GM04504 (cell line): ENCODE data around the gene DENR.
"Not testable (repeated sequence)": the region's sequence is repeated elsewhere in the genome, so short reads cannot be mapped to it uniquely, and the experiment has no call there.

Experiments
- DNase-seq: peaks from one replicate; pipeline ENCODE4 v3.0.0-alpha.2; 2012; ENCODE audit warnings: low read depth

Gene DENR

DNA sequence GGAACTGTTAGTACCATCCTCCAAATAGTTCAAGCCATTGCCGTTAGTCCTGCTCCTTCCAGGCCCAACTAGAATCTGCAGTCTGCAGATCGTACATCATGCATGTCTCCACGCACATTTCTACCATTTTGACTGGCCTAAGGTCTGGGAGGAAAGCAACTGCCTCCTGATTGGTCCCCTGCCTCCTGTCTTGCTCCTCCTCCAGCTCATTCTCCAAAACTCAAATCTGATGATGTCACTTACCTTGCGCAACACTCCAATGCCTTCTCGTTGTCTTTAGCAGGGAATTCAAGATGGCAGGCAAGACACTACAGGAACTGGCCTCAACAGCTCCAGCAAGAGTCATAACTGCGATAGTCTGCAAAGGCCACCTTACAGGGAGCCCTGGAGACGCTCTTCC is 12.3 kb upstream of the DENR start:
- no peak for DNase-seq

DNA sequence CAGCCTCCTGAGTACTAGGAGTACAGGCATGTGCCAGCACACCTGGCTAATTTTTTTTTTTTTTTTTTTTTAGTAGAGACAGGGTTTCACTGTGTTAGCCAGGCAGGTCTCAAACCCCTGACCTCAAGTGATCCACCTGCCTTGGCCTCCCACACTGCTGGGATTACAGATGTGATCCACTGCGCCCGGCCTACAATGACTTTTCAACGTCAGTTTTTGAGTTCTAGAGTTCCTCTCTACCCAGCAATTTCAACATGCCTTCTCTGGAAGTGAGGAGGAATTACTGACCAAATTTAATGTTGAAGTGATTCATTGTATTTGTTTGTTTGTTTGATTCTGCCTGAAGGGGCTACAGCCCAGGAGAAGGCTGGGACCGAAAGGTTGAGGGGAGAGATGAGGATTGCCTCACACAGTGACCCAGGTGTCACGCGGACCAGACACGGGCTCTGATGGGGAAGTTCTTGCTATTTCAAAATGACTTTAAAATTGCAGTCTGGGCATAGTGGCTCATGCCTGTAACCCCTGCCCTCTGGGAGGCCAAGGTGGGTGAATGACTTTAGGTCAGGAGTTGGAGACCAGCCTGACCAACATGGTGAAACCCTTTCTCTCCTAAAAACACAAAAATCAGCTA is 8.6 kb upstream of the DENR start:
- DNase-seq = no peak

DNA sequence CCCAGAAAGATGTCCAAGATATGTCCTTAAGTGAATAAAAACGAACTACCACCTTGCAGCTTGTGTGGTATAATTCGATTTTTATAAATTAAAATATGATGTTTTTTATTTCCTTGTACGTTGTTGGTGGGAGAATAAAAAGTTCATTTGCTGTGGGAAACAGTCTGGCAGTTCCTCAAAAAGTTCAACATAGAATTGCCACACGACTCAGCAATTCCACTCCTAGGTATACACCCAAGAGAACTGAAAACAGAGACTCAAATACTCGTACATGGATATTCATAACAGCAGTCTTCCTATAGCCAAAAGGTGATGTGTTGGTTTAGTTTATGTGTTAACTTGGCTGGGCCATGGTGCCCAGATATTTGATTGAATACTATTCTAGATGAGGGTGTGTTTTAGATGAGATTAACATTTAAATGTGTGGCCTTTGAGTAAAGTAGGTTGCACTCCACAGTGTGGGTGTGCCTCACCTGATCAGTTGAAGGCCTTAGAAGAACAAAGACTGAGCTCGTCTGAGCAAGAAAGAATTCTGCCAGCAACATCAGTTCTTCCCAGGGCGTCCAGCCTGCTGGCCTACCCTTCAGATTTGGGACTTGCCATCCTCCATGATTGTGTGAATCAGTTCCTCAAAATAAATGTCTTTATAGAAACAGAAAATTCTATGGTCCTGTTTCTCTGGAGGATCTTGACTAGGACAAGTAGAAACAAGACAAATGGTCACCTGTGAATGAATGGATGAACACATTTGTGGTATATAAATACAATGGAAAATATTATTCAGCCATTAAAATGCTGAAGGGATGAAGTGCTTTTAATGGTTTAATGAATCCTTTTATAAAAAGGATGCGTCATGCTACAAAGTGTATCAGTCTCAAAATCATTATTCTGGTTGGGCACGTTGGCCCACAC is 5.1 kb upstream of the DENR start:
- DNase-seq = no peak

DNA sequence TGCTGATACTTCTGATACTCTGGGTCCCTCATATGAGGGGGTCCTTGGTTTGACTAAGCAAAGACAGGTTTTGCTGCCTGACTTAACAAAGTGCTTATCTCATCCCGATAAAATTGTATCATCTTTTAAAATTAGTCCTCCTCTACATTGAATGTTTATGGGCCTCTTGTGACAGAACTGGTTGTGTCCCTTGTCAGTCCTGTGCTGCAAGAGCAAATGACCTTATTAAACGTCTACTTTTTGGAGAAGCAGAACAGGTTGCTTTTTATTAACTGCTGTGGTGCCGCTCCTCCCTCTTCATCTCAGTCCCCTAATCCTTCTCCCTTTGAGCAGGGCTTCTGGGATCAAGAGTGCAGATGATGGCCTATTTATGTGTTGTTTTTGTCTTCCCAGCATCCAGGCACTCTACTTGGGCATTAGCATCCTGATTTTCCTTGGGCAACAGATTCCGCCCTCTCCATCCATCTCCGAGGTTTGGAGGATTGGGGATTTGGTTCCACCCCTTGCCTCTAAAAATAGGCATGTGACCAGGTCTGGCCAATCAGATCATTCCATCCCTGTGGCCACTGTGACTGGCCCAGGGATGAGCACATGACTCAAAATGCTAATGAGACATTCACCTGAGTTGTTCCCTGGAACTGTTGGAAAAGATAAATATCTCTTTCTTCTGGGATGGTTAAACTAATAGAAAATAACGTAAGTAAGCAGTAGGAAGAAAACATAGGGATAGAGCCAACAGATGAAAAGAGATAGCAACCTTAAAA is 2.9 kb upstream of the DENR start:
- no peak for DNase-seq

DNA sequence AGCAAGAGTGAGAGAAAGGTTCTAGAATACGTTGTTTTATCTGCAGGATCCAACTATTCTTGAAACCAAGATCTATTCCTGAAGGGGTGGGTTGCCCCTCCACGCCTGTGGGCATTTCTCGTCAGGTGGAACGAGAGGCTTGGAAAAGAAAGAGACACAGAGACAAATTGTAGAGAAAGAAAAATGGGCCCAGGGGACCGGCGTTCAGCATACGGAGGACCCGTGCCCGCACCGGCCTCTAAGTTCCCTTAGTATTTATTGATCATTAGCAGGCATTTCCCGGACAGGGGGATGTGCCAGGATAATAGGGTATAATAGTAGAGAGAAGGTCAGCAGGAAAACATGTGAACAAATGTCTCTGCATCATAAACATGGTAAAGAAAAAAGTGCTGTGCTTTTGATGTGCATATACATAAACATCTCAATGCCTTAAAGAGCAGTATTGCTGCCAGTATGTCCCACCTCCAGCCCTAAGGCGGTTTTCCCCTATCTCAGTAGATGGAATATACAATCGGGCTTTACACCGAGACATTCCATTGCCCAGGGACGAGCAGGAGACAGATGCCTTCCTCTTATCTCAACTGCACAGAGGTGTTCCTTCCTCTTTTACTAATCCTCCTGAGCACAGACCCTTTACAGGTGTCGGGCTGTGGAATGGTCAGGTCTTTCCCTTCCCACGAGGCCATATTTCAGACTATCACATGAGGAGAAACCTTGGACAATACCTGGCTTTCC is 1.7 kb upstream of the DENR start:
- not testable (repeated sequence) for DNase-seq

DNA sequence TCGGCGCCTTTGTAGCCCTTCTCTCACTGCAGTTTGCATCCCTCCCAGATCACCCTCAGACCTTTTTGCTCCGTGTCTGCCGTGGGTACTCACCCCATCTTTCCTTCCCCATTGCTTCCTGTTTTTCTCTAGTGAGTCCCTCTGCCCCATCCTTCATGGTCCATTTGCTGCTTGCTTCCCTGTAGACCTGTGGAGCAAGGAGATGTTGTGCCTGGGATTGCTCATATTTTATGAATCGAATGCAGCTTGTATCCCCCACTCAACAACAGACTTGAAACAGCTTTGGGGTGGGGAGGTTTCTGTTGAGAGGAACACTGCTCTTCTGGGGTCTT is 661 bp downstream of the DENR start:
- no peak for DNase-seq

DNA sequence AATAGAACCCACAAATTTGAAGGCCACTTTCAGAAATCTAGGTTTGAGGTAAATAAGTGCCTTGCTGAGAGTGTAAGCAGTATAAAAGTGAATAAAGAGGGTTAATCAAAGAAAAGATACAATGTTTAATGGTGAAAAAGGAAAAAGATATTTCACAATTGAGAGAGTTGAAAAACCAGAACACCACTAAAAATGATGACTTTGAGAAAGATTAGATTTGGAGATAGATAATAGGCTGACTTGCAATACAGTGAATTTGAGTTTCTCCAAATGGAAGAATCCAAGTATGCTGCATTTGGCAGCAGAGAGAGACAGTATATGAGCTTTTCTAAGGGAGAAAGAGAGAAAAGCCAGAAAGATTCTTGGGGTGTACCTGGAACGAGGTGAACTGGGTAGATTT is 2.2 kb downstream of the DENR start:
- no peak for DNase-seq

DNA sequence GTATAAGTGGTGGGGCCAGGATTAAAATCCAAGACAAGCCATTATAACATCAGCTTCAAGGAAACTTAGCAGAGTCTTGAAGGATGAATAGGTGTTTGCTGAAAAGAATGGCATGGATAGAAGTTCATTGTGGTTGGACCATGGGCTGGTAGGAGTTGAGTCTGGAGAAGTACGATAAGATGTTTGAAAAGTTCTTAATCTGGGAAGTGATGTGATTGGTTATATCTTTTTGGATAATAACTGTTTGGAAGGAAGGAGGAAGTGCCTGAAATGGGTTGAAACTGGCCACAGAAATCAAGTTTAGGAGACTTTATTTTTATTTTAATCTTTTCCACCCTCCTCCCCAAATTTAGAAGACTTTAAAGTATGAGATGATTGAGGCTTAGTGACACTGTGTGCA is 4.9 kb downstream of the DENR start:
- no peak for DNase-seq

DNA sequence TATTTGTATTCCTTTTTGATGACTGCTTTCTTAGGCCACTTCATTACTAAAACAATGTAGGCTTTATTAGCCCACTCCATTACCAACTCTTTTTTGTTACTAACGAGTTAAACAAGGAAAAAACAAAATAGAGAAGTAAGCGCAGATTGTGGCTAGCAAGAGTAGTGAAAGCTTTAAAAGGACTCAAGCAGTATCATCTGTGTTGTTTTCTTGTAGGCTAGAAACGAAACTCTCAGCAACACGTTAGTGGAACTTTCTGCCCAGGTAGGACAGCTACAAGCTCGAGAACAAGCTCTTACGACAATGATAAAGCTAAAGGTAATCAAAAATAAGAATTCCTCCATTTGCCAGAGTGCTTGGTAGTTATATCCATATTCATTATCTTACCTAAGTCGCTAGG is 32.9 kb downstream of the DENR start:
- DNase-seq = no peak

DNA sequence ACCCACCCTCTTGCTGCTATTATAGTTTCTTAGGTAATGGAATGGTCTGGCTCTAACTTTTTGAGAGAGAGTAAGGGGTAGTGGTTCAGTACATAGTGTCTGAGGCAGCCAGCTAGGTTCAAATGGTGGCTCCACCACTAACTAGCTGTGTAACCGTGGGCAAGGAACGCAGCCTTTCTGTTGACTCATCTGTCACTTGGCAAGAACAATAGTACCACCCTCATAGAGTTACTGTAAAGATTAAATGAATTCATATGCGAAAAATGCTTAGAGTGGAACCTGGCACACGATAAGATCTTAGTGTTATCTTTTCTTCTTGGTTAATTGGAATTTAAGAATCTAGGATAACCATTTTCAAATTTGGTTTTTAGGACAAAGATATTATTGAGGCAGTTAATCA is 35.8 kb downstream of the DENR start:
- no peak for DNase-seq

DNA sequence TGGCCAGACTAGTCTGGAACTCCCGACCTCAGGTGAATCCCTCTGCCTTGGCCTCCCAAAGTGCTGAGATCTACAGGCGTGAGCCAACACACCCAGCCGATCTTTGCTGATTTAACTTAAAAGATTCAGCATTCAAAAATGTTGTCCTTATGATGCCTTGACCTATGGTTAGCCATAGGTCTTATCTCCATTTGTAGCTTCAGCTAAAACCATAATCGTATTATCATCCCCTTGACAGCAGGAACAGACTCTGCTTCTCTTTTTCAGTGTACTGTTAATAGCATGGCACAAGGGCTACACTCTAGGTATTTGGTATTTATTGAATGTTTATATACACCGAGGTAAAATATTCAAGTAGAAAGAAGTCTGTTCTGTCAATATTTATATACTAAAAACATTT is 37.0 kb downstream of the DENR start:
- DNase-seq = no peak

DNA sequence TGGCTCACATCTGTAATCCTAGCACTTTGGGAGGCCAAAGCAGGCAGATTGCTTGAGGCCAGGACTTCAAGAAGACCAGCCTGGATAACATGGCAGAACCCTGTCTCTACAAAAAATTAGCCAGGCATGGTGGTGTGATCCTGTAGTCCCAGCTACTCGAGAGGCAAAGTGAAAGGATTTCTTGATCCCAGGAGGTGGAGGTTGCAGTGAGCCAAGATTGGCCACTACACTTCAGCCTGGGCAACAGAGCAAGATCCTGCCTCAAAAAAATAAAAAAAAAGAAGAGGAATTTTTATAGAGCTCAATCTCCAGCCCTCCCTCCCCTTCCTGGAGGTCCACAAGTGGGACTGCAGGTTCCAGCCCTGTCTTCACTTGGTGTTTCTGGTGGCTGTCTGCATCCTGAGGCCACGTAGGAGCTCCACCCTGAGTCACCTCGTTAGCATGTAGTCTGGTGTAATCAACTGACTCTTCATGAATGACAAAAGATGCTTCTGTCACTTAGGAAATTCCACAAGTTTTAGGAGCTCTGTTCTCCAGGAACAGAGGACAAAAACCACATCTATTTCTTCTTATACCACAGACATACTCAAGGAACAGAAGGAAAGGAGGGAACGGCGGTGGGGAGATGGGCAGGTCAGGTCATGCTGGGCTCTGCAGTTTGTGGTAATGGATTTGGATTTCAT is 37.9 kb downstream of the DENR start:
- DNase-seq = peak; percentile 34

DNA sequence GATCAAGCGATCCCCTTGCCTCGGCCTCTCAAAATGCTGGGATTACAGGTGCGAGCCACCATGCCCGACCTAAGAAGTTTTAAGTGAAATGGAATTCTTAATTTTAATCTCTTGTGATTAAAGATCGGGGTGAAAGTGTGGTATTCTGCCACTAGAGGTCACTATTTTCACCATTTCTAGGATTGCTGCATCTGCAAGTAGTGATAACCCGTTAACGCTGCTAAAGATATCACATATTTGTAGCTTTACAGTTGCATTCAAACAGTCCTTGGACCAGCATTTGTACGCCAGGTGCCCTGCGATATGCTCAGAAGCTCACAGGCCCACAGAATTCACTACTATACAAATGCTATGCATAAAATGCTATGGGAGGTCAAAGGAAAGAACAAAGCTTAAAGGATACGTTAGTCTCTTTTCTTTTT is 41.1 kb downstream of the DENR start:
- no peak for DNase-seq

DNA sequence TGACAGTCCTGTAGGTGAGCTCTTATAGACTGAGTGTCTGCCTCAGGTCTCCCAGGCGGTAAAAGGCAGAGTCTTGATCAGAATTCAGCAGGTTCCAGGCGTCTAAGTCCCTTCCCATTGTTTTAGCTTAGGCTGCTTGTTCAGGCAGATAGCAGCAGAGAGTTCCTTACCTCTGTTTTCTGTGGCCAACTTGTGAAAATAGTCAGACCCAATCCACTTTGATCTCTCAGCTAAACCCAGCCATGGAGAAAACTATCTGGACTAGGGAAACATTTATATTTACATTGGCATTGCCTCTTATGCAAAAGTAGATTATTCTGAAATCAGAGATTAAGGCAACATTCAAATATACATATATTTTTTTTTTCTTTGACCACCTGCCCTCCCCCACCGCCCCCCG is 43.2 kb downstream of the DENR start:
- DNase-seq = no peak

DNA sequence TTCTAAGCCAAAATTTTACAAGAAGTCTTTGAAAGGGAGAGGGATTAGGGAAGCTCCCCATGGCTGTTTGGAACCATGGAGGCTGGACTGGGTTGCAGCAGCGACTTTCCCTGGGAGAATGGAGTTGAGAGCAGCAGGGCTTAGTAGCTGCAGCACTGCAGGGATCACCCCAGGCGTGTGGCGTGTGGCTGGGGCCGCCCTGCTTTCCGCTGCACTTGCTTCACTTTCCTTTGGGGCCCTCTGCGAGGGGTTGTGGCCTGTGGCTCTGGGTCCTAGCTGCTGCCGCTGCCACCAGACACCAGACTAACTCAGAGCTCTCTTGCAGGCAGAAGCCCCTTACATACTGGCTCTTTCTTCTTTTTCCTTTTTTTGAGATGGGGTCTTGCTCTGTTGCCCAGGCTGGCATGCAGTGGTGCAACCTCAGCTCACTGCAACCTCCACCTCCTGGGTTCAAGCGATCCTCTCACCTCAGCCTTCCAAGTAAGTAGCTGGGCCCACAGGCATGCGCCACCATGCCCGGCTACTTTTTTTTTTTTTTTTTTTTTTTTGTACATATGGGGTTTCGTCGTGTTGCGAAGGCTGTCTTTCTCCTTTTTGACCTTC is 47.1 kb downstream of the DENR start:
- no peak for DNase-seq

DNA sequence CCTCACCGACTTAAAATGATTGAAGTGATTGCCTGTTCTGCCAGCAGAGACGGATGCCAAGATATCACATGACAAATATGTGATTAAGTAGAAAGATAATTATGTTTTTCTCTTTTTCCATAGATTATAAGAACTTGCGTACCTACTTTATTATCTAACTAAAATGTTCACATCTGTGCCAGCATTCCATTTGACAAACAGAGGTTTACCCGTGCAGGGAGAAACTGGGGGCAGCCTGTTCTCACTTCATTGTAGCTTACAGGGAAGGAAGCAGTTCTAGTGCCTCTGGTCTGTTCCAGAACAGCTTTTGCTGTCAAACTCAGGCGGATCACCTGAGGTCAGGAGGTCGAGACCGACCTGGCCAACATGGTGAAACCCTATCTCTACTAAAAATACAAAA is 51.3 kb downstream of the DENR start:
- DNase-seq = no peak

DNA sequence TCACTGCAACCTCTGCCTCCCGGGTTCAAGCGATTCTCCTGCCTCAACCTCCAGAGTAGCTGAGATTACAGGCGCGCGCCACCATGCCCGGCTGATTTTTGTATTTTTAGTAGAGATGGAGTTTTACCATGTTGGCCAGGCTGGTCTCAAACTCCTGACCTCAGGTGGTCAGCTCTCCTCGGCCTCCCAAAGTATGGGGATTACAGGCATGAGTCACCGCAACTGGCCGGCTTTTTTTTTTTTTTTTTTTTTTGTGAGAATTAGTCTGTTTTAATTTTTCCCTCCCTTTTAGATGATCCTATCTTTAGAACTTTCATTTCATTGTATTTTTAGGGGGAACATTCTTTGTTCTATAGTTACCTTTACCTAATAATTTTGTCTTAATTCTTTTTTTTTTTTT is 52.3 kb downstream of the DENR start:
- not testable (repeated sequence) for DNase-seq

DNA sequence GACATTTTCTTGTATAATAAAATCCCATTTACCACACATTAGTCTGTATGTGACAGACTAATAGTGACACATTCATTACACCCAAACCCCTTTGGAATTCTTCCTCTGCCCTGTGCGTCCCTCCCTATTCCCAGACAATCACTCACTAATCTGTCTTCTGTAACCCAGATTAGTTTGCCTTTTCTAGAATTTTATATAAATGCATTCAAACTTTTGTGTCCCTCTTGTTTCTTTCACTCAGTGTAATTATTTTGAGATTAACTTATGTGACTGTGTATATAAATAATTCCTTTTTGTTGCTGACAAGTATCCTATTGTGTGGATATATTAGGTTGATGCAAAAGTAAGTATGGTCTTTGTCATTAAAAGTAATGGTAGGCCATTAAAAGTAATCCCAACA is 55.0 kb downstream of the DENR start:
- no peak for DNase-seq

DNA sequence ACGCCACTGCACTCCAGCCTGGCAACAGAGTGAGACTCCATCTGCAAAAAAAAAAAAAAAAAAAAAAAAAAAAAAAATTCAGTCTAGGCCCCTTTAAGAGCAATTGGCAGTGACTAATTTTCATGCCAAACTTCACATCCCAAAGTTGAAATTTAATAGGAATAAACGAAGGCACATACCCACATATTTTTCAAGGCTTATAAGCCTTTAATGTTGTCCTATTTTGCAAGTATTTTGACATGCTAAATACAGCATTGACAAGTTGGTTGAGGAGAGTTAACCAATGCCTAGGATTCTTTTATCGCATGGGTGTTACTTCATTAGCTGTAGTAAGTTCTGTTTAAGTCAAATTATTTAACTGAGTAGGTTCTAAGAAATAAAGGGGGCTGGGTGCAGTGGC is 59.2 kb downstream of the DENR start:
- DNase-seq = no peak

DNA sequence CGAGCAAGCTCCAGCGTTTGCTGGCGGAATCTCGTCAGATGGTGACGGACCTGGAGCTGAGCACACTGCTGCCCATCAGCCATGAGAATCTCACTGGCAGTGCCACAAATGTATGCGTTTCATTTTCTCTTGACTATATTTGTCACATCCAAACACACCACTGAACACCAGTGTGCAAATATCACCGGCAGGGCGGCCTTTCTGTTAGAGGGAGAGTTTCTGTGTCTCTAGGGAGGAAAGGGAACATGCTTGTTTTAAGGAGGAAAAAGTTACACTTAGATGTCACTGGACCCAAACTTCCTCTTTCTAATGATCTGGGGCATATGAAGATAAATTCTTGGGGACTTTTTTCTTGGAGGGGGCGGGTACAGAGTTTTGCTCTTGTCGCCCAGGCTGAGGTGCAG is 60.7 kb downstream of the DENR start:
- DNase-seq = no peak

DNA sequence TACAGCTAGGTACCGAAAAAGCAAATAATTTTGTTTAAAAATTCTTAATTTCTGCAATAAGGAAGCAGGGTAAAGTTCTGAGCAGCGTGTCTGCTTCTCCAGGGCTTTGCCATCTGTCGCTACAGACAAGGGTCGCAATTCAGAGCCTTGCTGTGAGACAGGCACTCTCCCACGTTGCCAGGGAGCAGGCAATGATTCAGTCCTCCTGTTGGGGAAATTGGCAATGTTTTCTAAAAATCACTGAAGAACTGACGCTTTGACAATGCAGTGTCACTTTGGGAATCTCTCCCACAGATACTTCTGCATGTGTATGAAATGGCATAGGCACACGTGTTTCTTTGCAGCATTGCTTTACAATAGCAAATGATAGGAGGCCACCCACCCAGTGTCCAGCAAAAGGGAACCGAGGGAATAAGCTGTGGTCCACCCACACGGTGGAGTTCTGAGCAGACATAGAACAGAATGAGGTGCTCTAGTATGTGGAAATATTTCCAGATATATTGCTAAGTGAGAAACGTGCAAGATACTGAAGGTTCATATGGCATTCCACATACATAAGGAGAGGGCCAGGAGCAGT is 66.7 kb downstream of the DENR start:
- DNase-seq = no peak
